ENCODE results near the gene CP.

CP gene

GRCh38 chr3:149186721-149187120, 34.9 kb downstream of the CP start:
- in situ Hi-C loops (cut with HindIII; ENCODE audit: low sequenced_read_pairs): no loop called here

GRCh38 chr3:149186219-149186618, 35.4 kb downstream of the CP start:
- in situ Hi-C loops (cut with HindIII; ENCODE audit: low sequenced_read_pairs): no loop called here

- in situ Hi-C loops (cut with HindIII; ENCODE audit: low sequenced_read_pairs): no loop called here
Measured at GRCh38 chr3:149181182-149181581, 40.4 kb downstream of the CP start.

GRCh38 chr3:149180057-149180573, 41.5 kb downstream of the CP start:
- in situ Hi-C loops (cut with HindIII; ENCODE audit: low sequenced_read_pairs): no loop called here

- in situ Hi-C loops (cut with HindIII; ENCODE audit: low sequenced_read_pairs): no loop called here
Measured at GRCh38 chr3:149179220-149179619, 42.4 kb downstream of the CP start.

- in situ Hi-C loops (cut with HindIII; ENCODE audit: low sequenced_read_pairs): no loop called here
Measured at GRCh38 chr3:149177122-149177521, 44.5 kb downstream of the CP start.

- in situ Hi-C loops (cut with HindIII; ENCODE audit: low sequenced_read_pairs): no loop called here
Measured at GRCh38 chr3:149174901-149175300, 46.7 kb downstream of the CP start.

- in situ Hi-C loops (cut with HindIII; ENCODE audit: low sequenced_read_pairs): no loop called here
Measured at GRCh38 chr3:149170672-149171071, 51.0 kb downstream of the CP start.

GRCh38 chr3:149167898-149168297, 53.7 kb downstream of the CP start:
- in situ Hi-C loops (cut with HindIII; ENCODE audit: low sequenced_read_pairs): no loop called here

GRCh38 chr3:149163066-149163465, 58.6 kb downstream of the CP start:
- in situ Hi-C loops (cut with HindIII; ENCODE audit: low sequenced_read_pairs): no loop called here

GRCh38 chr3:149162007-149162406, 59.6 kb downstream of the CP start:
- in situ Hi-C loops (cut with HindIII; ENCODE audit: low sequenced_read_pairs): no loop called here

GRCh38 chr3:149160754-149161300, 60.8 kb downstream of the CP start:
- in situ Hi-C loops (cut with HindIII; ENCODE audit: low sequenced_read_pairs): no loop called here

- in situ Hi-C loops (cut with HindIII; ENCODE audit: low sequenced_read_pairs): no loop called here
Measured at GRCh38 chr3:149153402-149153801, 68.2 kb downstream of the CP start.

- in situ Hi-C loops (cut with HindIII; ENCODE audit: low sequenced_read_pairs): no loop called here
Measured at GRCh38 chr3:149152420-149152819, 69.2 kb downstream of the CP start.

GRCh38 chr3:149151843-149152242, 69.8 kb downstream of the CP start:
- in situ Hi-C loops (cut with HindIII; ENCODE audit: low sequenced_read_pairs): no loop called here

GRCh38 chr3:149150436-149150835, 71.2 kb downstream of the CP start:
- in situ Hi-C loops (cut with HindIII; ENCODE audit: low sequenced_read_pairs): no loop called here

GRCh38 chr3:149145974-149146373, 75.7 kb downstream of the CP start:
- in situ Hi-C loops (cut with HindIII; ENCODE audit: low sequenced_read_pairs): no loop called here

- in situ Hi-C loops (cut with HindIII; ENCODE audit: low sequenced_read_pairs): no loop called here
Measured at GRCh38 chr3:149145356-149145755, 76.3 kb downstream of the CP start.

GRCh38 chr3:149142682-149143081, 78.9 kb downstream of the CP start:
- in situ Hi-C loops (cut with HindIII; ENCODE audit: low sequenced_read_pairs): no loop called here

- in situ Hi-C loops (cut with HindIII; ENCODE audit: low sequenced_read_pairs): no loop called here
Measured at GRCh38 chr3:149134575-149134974, 87.1 kb downstream of the CP start.

- in situ Hi-C loops (cut with HindIII; ENCODE audit: low sequenced_read_pairs): no loop called here
Measured at GRCh38 chr3:149131589-149131988, 90.0 kb downstream of the CP start.

GRCh38 chr3:149129326-149130205, 92.1 kb downstream of the CP start, which contains the start of gene HPS3:
Gene HPS3, plus strand, starts transcription at chr3:149129638. Its CDS starts 86 bp downstream, at chr3:149129724.
- in situ Hi-C loops (cut with HindIII; ENCODE audit: low sequenced_read_pairs): no loop called here
